HFF-Myc (cell line): ENCODE results near the gene CLK2.

Experiments
- DNase-seq: peaks from one replicate; pipeline ENCODE4 v3.0.0-alpha.2; 2011; ENCODE audit warnings: low read depth; ENCODE audit errors: extremely low read depth
- H3K4me3 ChIP-seq: replicated peaks from 2 replicates; pipeline ENCODE4 v1.5.1; 2011; ENCODE audit warnings: low read depth, mild to moderate bottlenecking, control low read depth, low read length
- CTCF ChIP-seq: IDR thresholded peaks from 2 replicates; pipeline ENCODE4 v1.5.1; 2012; ENCODE audit warnings: mild to moderate bottlenecking, low read depth, low read length, control low read depth; ENCODE audit errors: missing control alignments

CLK2 gene

GRCh38 chr1:155255243-155256007 lies 17.9 kb downstream of the CLK2 start, which contains the start of gene ENTREP3:
Gene ENTREP3, minus strand, starts transcription at chr1:155255483. Its CDS starts 606 bp downstream, at chr1:155254877.
- no peak for TF ChIP-seq CTCF
- H3K4me3 ChIP-seq, result peak within 1 kb of the TSS; percentile 82
- DNase-seq, result no peak

GRCh38 chr1:155254714-155255242 lies 18.5 kb downstream of the CLK2 start:
- TF ChIP-seq CTCF, result no peak
- no peak for DNase-seq
- peak overlapping the region; percentile 82 for H3K4me3 ChIP-seq

DNA sequence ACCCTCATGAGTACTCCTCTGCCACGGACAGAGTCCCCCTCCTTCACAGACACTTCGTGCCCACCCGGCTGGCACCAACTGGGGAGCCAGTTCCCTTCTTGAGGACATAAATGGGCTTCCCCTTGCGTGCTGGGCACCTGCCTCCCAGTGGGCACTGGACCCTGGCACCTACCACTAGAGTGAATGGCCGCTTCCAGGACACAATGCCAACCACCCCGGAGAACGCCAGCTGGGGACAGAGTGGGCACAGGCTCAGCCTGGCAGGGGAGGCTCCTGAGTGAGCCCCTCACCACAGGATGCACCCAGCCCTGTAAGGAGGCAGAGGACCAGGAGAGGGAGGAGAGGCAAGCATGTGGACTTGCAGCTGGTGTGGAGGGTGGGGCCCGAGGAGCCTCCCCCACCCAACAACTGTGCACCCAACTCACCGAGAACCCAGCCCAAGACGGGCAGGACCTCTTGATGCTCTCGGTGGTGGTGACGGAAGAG lies 19.0 kb downstream of the CLK2 start:
- no peak for TF ChIP-seq CTCF
- H3K4me3 ChIP-seq, result peak overlapping the region; percentile 82
- no peak for DNase-seq

DNA sequence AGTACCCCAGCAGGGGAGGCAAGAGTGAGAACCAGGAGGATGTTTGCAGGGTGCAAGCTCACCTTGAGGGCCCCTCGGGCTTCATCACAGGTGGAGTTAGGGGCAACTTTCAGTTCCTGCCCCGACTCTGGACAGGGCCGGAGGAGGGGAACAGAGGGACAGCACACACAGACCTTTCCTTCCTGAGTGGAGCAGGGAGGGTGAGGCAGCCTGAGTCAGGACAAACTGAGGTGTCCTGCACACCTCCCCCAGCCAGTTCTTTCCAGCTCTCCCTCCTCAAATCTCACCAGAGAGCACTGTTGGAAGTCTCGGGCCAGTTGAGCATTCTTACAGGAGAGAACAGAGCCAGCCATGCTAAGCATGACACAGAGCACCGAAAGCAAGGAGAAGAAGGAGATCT lies 19.5 kb downstream of the CLK2 start:
- no peak for DNase-seq
- TF ChIP-seq CTCF, result no peak
- peak overlapping the region; percentile 82 for H3K4me3 ChIP-seq

GRCh38 chr1:155253208-155253607 lies 20.1 kb downstream of the CLK2 start:
- no peak for DNase-seq
- H3K4me3 ChIP-seq, result peak overlapping the region; percentile 82
- no peak for TF ChIP-seq CTCF

DNA sequence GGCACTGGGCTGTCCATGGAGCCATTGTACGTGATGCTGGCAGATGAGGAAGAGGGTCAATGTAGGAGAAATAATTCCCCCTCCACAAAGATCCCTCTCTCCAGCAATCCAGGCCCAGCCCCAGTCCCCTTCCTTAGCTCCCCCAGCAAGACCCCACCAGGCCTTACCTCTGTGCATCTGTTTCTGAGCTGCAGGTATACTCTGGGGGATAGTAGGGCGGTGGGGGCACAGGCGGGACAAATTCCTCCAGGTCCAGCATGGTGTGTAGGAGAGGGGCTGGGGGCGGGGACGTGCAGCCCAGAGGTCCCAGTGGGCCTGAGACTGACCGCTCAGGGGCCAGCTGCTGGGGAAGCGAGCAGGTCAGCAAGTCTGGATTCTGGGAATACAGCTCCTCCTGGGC lies 21.7 kb downstream of the CLK2 start:
- H3K4me3 ChIP-seq, result no peak overlapping the region
- TF ChIP-seq CTCF, result no peak
- DNase-seq, result no peak
